SK-N-MC (cell line): ENCODE measurements around the gene SPRY2.

Experiments used
- EZH2 ChIP-seq: fragments of 200-600 bp; sonication (generic); IDR thresholded peaks from one replicate; pipeline ENCODE4 v1.6.1; 2017; ENCODE audit warnings: antibody characterized with exemption
- FOXP2 ChIP-seq: optimal IDR thresholded peaks from 2 replicates; pipeline ENCODE3; 2011; ENCODE audit warnings: mild to moderate bottlenecking, moderate library complexity; ENCODE audit not compliant: insufficient read depth; ENCODE audit errors: extremely low read length, control extremely low read depth
- POLR2AphosphoS5 ChIP-seq: IDR thresholded peaks from 2 replicates; pipeline ENCODE4 v1.6.1; 2012; ENCODE audit warnings: mild to moderate bottlenecking, low read depth, low read length, borderline replicate concordance

GRCh38 chr13:80340651-80341100, 250 bp downstream of the SPRY2 start:
- no peak for TF ChIP-seq POLR2AphosphoS5
- no peak for TF ChIP-seq FOXP2
- no peak for TF ChIP-seq EZH2
